OCI-LY7 (cell line): ENCODE measurements around the gene GRN. TPM values are rescaled to one million over a fixed set of nuclear protein-coding genes. Genes with fewer than 3 reads are reported as not detected.
"Not testable (repeated sequence)": the region's sequence is repeated elsewhere in the genome, so short reads cannot be mapped to it uniquely, and the experiment has no call there.

Experiments used
- BruUV-seq: library from RNA; stranded (reverse); fragments of 400-500 nt; replicated peaks from 2 replicates; lab custom pipeline; 2021; lab: Mats Ljungman, UMichigan
- CTCF ChIA-PET: fragments of 300-600 bp; sonication (Branson Sonifier 250); formaldehyde crosslinking; loops from one replicate; lab custom pipeline; 2022; ENCODE audit warnings: antibody characterized with exemption; ENCODE audit not compliant: unreplicated experiment; lab: Charles Lee
- POLR2A ChIA-PET: fragments of 300-600 bp; sonication (Branson Sonifier 250); formaldehyde crosslinking; loops from one replicate; lab custom pipeline; 2022; ENCODE audit warnings: antibody characterized with exemption; lab: Charles Lee
- DNase-seq: peaks from one replicate; pipeline ENCODE4 v3.0.0-alpha.2; 2015; ENCODE audit warnings: low spot score
- H2AFZ ChIP-seq: fragments of 200-600 bp; sonication (generic), shearing (Covaris generic); 2 replicates; pipeline ENCODE4 v1.6.1; 2014; ENCODE audit warnings: mild to moderate bottlenecking, antibody characterized with exemption, low read length, moderate library complexity
- H3K27ac ChIP-seq: fragments of 200-600 bp; sonication (generic); 2 replicates; pipeline ENCODE4 v1.5.1; 2014; ENCODE audit warnings: mixed run types, low read depth, mild to moderate bottlenecking, moderate library complexity, low read length, inconsistent platforms; ENCODE audit not compliant: poor library complexity, severe bottlenecking
- H3K36me3 ChIP-seq: fragments of 200-600 bp; sonication (generic); 2 replicates; pipeline ENCODE4 v1.6.1; 2014; ENCODE audit warnings: mild to moderate bottlenecking, antibody characterized with exemption, low read length, moderate library complexity, mixed read lengths; ENCODE audit not compliant: insufficient read depth
- H3K4me1 ChIP-seq: fragments of 200-600 bp; sonication (generic); 2 replicates; pipeline ENCODE4 v1.5.1; 2014; ENCODE audit warnings: mild to moderate bottlenecking, low read length; ENCODE audit not compliant: insufficient read depth, poor library complexity, severe bottlenecking
- H3K4me2 ChIP-seq: fragments of 200-600 bp; sonication (generic); 2 replicates; pipeline ENCODE4 v1.6.1; 2014; ENCODE audit warnings: mild to moderate bottlenecking, low read length
- H3K4me3 ChIP-seq: fragments of 200-600 bp; sonication (generic); 2 replicates; pipeline ENCODE4 v1.5.1; 2014; ENCODE audit warnings: mild to moderate bottlenecking, low read depth, low read length; ENCODE audit not compliant: poor library complexity, severe bottlenecking
- H3K79me2 ChIP-seq: fragments of 200-600 bp; sonication (generic); 2 replicates; pipeline ENCODE4 v1.6.1; 2016; ENCODE audit warnings: low read depth, mild to moderate bottlenecking, low read length, moderate library complexity, mixed read lengths; ENCODE audit not compliant: insufficient read depth
- H3K9me2 ChIP-seq: fragments of 200-600 bp; sonication (generic); 2 replicates; pipeline ENCODE4 v1.6.1; 2016; ENCODE audit warnings: mild to moderate bottlenecking, low read length, mixed read lengths; ENCODE audit not compliant: insufficient read depth
- H3K9me3 ChIP-seq: fragments of 200-600 bp; sonication (generic); 2 replicates; pipeline ENCODE4 v1.6.1; 2014; ENCODE audit warnings: mild to moderate bottlenecking, mixed run types, low read length, mixed read lengths
- H4K20me1 ChIP-seq: fragments of 200-600 bp; sonication (generic); 2 replicates; pipeline ENCODE4 v1.6.1; 2014; ENCODE audit warnings: mild to moderate bottlenecking, antibody characterized with exemption, low read length, moderate library complexity, mixed read lengths; ENCODE audit not compliant: insufficient read depth
- CTCF ChIP-seq: fragments of 200-600 bp; sonication (generic); conservative IDR thresholded peaks from 2 replicates; pipeline ENCODE4 v1.5.1; 2014; ENCODE audit warnings: mild to moderate bottlenecking, antibody characterized with exemption, low read length, moderate library complexity, mixed read lengths
- EZH2phosphoT487 ChIP-seq: fragments of 200-600 bp; sonication (generic); IDR thresholded peaks from 2 replicates; pipeline ENCODE4 v1.6.1; 2018; ENCODE audit warnings: low read depth, borderline replicate concordance, mild to moderate bottlenecking, mixed run types, antibody characterized with exemption, low read length, moderate library complexity, mixed read lengths
- intact Hi-C: fragments of 100-400 bp; cut with micrococcal nuclease; formaldehyde crosslinking; loops from one replicate; pipeline ENCODE4 v1.10.0; 2022; ENCODE audit not compliant: unreplicated experiment
- total RNA-seq, 2 experiments: library from RNA; depleted of rRNA in 1 of 2; stranded (reverse); fragments of >200 nt in 1 of 2; shearing (Covaris generic) in 1 of 2; gene quantifications; 2 replicates each; pipeline ENCODE4 v1.2.3, GENCODE V29; 2014 to 2022

The GRN gene
- total RNA-seq, 2 experiments from 2014 or later = 203 to 247 TPM

DNA sequence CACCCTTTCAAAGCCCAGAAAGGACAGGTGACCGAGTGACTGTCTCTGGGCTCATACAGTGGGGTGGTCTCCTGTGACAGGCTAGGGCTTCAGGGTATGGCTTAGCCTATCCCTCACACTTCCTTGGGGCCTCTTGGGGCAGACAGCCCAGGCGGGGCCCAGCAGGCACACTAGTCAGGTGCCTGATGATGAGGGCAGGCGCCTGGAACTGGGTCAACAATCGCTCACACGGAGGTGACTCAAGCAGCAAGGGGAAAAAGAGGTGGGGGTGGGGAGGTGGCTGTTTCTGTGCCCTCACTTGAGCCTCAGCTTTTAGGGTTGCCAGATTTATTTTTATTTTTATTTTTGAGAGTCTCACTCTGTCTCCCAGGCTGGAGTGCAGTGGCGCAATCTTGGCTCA is 6.4 kb upstream of the GRN start:
- no peak overlapping the region for H3K4me2 ChIP-seq

GRCh38 chr17:44340553-44340952 is 4.5 kb upstream of the GRN start:
- intact Hi-C loops, DNase-seq, BruUV-seq, H3K9me2 ChIP-seq, H2AFZ ChIP-seq, H3K36me3 ChIP-seq, H3K9me3 ChIP-seq, H3K79me2 ChIP-seq, CTCF ChIA-PET, H3K4me2 ChIP-seq, H3K4me3 ChIP-seq, H3K27ac ChIP-seq, H4K20me1 ChIP-seq: not testable (repeated sequence)
- POLR2A ChIA-PET = interaction anchor here (0.9 kb wide), 1 partner anchor 65 kb away, joined by 3 read pairs; no protein-coding TSS in a partner anchor
- peaks cover 15% of the 10 kb centered on the region for H3K4me1 ChIP-seq

More for the DNA sequence above, 6.4 kb upstream of the GRN start:
- ChIA-PET CTCF (no interaction called here), POLR2A (interaction anchor here (1.3 kb wide), 1 partner anchor 9 kb away, joined by 7 read pairs; no protein-coding TSS in a partner anchor)
- Histone ChIP-seq H3K9me3 (no peaks in the 10 kb centered on the region), H3K9me2 (no peaks in the 10 kb centered on the region), H3K4me3 (no peak overlapping the region), H3K36me3 (no peaks in the 10 kb centered on the region), H3K27ac (no peak overlapping the region), H4K20me1 (no peaks in the 10 kb centered on the region), H3K79me2 (no peaks in the 10 kb centered on the region), H2AFZ (no peak overlapping the region), H3K4me1 (peaks cover 21% of the 10 kb centered on the region)
- intact Hi-C loops = no loop called here
- no TSS peak for BruUV-seq
- DNase-seq = no peak
- no peak for TF ChIP-seq CTCF
- TF ChIP-seq EZH2phosphoT487 = no peak

DNA sequence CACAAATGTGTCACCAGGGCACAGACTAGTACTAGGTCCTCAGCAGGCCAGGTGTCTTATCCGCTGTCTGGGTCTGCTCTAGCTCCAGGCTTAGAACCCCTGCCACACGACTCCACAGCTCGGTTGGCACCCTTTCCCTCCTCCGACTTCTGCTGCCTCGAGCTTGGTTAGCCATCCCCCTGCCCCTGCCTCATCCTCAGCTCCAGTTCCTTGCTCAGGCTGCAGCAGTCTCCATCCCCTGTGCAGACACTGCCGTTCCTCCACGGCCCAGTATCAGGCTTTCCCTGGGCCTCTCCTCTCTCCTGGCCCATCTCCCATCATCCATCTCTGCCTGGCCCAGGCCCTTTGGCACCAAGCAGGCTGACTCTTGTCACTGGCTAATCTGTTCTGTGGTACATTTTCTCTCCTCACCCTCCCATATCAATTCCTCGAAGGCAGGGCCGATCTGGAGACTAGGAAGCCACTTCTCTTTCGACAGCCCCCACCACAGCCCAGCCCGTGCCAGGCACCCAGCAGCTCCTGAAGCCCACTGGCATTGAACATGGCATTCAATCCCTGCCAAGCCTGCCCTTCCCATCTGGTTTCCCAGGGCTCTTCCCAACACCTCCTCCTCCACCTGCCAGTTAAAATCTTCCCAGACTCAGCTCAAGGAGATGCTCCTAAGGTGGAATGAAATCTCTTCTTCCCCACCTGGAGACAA is 1.4 kb upstream of the GRN start:
- DNase-seq = no peak
- Histone ChIP-seq H2AFZ (no peak overlapping the region), H3K4me2 (0 out of 2 replicates have a peak overlapping the region, but pooled peaks have one; percentile 97), H3K4me1 (peaks cover 39% of the 10 kb centered on the region), H3K9me2 (no peaks in the 10 kb centered on the region), H3K36me3 (no peaks in the 10 kb centered on the region), H4K20me1 (no peaks in the 10 kb centered on the region), H3K9me3 (no peaks in the 10 kb centered on the region), H3K4me3 (no peak overlapping the region), H3K79me2 (peaks cover 18% of the 10 kb centered on the region; the same call in 1 of the 2 replicates), H3K27ac (no peak overlapping the region)
- TF ChIP-seq CTCF (no peak), EZH2phosphoT487 (no peak)
- intact Hi-C loops = no loop called here
- ChIA-PET CTCF (no interaction called here), POLR2A (interaction anchor here (0.5 kb wide), 2 partner anchors 199 to 208 kb away, joined by 3 read pairs; no protein-coding TSS in a partner anchor)
- no TSS peak for BruUV-seq
